Thoracic aorta (tissue), 2 donors: ENCODE measurements around the gene ABCG2. TPM values are rescaled to one million over a fixed set of nuclear protein-coding genes. Genes with fewer than 3 reads are reported as not detected.

Experiments used
- ATAC-seq: fragments of 150-250 bp; one replicate; pipeline ENCODE4 v1.8.0; 2017; ENCODE audit warnings: low read depth; ENCODE audit not compliant: insufficient number of reproducible peaks, low FRiP score
- DNase-seq: peaks from one replicate; pipeline ENCODE4 v3.0.0-alpha.2; 2020; ENCODE audit warnings: low spot score
- H3K27ac ChIP-seq, 2 donors: fragments of 200-600 bp; sonication (generic); 1 replicate in 1 of 2; 2 replicates in 1 of 2; pipeline ENCODE4 v1.5.1; 2016; ENCODE audit warnings: mild to moderate bottlenecking in 2 of 2, moderate library complexity in 2 of 2
- H3K27me3 ChIP-seq: fragments of 200-600 bp; sonication (generic); replicated peaks from 2 replicates; pipeline ENCODE4 v1.6.0; 2016; ENCODE audit warnings: mild to moderate bottlenecking; ENCODE audit not compliant: insufficient read depth
- H3K36me3 ChIP-seq: fragments of 200-600 bp; sonication (generic); one replicate; pipeline ENCODE4 v1.5.1; 2016
- H3K4me1 ChIP-seq, 2 donors: fragments of 200-600 bp; sonication (generic); 1 replicate in 1 of 2; 2 replicates in 1 of 2; pipeline versions ENCODE4 v1.5.1 to v1.6.0; 2016; ENCODE audit warnings: low read depth in 2 of 2, mild to moderate bottlenecking in 1 of 2; ENCODE audit not compliant: control insufficient read depth in 1 of 2
- H3K4me3 ChIP-seq: fragments of 200-600 bp; sonication (generic); 2 replicates; pipeline ENCODE4 v1.5.1; 2016; ENCODE audit warnings: mild to moderate bottlenecking
- H3K9me3 ChIP-seq: fragments of 200-600 bp; sonication (generic); 2 replicates; pipeline ENCODE4 v1.5.1; 2016
- total RNA-seq, 2 donors: library from RNA; depleted of rRNA; stranded (reverse); fragments of >200 nt; gene quantifications; one replicate each; pipeline versions ENCODE4 v1.1.0 to v1.2.3, GENCODE V29; 2016
- TF ChIP-seq, protein P1 (sequence below): fragments of 200-600 bp; sonication (generic); IDR thresholded peaks from one replicate; pipeline ENCODE4 v1.5.1; 2019; ENCODE audit warnings: antibody characterized with exemption

ABCG2 gene
- total RNA-seq, result 1 to 10 TPM; 2.4 to 7.3 TPM

DNA sequence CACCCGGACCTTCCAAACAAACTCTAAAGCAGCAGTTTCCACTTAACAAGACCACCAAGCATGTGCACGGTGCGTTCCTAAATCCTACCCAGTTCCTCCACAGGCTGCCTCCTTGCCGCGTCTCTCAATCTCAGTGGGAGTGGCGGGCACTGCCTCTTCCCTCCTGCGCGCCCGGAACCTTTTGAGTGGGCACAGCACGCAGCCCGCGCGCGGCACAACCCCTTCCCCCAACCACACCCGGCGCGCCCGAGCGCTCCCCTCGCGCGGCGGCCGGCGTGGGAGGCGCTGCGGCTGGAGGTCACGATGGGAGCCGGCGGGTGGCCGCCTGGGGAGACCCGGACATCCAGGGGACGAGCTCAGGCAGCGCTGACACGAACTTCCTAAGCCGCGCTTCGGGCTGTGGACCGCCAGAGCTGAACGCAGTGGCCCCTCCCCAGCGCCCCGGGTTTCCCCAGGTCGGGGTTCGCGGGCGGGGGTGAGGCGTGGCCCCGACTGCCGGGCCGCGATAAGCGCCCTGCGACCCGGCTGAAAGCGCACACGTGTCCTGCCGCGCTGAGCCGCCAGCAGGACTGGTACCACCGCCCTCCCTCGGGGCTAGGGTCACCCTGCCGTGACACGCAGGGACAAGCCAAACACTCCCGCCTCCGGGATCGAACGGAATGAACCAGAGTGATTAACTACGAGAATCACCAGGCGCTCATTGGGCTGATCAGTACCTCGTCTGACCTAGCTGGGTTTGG, at the start of gene ABCG2:
Gene ABCG2 (minus strand): TSS at position 151 of the 740 bp plus-strand sequence. CDS start 18,644 bp downstream, outside the sequence.
- H3K27me3 ChIP-seq, result no peaks in the 10 kb centered on the region
- ATAC-seq (no peak), DNase-seq (no peak)
- no peaks in the 10 kb centered on the region for H3K36me3 ChIP-seq
- H3K27ac ChIP-seq, result no peak within 1 kb of the TSS
- no peaks in the 10 kb centered on the region for H3K9me3 ChIP-seq
- H3K4me1 ChIP-seq, result no peaks in the 10 kb centered on the region
- TF ChIP-seq, protein P1, sequence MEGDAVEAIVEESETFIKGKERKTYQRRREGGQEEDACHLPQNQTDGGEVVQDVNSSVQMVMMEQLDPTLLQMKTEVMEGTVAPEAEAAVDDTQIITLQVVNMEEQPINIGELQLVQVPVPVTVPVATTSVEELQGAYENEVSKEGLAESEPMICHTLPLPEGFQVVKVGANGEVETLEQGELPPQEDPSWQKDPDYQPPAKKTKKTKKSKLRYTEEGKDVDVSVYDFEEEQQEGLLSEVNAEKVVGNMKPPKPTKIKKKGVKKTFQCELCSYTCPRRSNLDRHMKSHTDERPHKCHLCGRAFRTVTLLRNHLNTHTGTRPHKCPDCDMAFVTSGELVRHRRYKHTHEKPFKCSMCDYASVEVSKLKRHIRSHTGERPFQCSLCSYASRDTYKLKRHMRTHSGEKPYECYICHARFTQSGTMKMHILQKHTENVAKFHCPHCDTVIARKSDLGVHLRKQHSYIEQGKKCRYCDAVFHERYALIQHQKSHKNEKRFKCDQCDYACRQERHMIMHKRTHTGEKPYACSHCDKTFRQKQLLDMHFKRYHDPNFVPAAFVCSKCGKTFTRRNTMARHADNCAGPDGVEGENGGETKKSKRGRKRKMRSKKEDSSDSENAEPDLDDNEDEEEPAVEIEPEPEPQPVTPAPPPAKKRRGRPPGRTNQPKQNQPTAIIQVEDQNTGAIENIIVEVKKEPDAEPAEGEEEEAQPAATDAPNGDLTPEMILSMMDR, result no peak
- H3K4me3 ChIP-seq, result peak within 1 kb of the TSS; percentile 80

DNA sequence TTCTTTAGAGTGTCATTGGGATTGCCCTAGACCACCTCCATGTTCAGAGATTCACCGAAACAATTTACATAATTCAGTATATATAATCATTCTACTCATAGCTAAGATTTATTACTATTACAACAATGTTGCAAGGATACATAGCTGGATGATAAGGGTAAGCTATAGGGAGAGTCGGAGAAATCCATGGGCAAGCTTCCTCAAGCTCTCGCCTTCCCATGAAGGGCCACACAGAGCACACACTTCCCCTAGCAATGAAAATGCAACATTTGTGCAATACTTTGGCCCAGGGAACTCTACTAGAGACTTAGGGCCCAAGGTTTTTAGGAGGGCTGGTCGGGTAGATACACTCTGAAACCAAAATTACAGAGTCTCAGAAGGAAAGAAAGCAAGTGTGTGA, 49.7 kb upstream of the ABCG2 start:
- no peak for DNase-seq
- Histone ChIP-seq H3K9me3 (no peaks in the 10 kb centered on the region), H3K4me1 (peaks cover 9 to 11% of the 10 kb centered on the region in 2 donors), H3K27me3 (no peaks in the 10 kb centered on the region), H3K27ac (no peak overlapping the region), H3K36me3 (no peaks in the 10 kb centered on the region), H3K4me3 (no peak overlapping the region)
- ATAC-seq, result no peak
- TF ChIP-seq, protein P1, result no peak

DNA sequence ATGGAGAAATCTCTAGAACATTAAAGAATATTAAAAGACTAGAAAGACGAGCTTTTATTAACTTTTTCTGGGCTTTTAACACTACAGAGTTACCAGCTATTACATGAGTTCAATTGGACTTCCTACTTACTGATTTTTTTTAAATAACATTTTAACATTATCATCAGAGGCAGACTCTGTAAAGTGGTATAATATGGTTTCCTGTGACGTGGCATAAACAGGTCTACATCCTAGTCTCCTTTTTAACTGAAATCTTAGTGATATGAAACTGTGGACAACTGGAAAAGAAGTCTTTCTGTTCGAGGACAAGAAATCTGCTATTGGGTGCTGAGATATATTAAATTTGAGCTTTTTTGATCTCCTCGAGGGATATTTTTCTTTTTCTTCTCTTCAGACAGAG, 48.7 kb upstream of the ABCG2 start:
- TF ChIP-seq, protein P1, result no peak
- no peaks in the 10 kb centered on the region for H3K36me3 ChIP-seq
- no peaks in the 10 kb centered on the region for H3K27me3 ChIP-seq
- H3K4me3 ChIP-seq, result no peak overlapping the region
- DNase-seq (no peak), ATAC-seq (no peak)
- no peaks in the 10 kb centered on the region for H3K9me3 ChIP-seq
- H3K4me1 ChIP-seq, result peaks cover 9 to 11% of the 10 kb centered on the region in 2 donors
- no peak overlapping the region for H3K27ac ChIP-seq

DNA sequence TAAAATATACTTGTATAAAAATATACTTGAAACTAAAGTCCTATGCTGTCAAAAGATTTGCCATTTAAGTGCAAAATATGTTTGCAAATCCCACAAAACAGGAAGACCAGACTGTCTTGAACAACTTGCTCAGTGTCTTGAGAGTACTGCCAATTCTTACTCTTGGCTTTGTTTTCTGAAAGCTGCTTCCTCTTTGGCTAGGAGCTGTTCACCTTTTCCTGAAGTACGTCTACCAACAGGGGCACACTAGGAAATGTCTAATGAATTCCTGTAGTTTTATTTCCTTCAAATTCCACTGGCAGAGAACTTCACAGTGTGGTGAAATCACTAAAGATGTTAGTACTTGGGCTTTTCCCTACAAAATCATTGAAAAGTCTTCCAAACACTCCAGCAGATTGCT, 46.4 kb upstream of the ABCG2 start:
- no peaks in the 10 kb centered on the region for H3K36me3 ChIP-seq
- DNase-seq, result no peak
- ATAC-seq, result no peak

DNA sequence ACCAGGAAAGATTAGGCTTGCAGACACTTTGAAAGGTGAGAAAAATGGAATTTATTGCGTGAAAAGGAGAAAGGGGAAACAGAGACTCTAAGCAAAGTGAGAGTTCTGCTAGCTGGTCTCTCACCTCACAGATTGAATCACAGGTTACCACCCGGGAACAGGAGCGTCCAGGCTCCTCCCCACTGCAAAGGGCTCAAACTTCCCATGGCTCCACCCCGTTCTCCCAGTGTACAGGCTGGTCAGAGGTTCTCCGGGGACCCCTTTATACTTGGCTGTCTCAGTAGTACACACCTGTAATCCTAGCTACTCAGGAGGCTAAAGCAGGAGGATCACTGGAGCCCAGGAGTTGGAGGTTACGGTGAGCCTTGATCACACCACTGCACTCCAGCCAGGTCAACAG, 44.0 kb upstream of the ABCG2 start:
- Histone ChIP-seq H3K4me1 (peaks cover 9 to 11% of the 10 kb centered on the region in 2 donors), H3K27me3 (no peaks in the 10 kb centered on the region), H3K27ac (no peak overlapping the region), H3K4me3 (no peak overlapping the region), H3K36me3 (no peaks in the 10 kb centered on the region), H3K9me3 (no peaks in the 10 kb centered on the region)
- TF ChIP-seq, protein P1, result no peak
- DNase-seq (no peak), ATAC-seq (no peak)

More for the DNA sequence above, 46.4 kb upstream of the ABCG2 start:
- no peak overlapping the region for H3K27ac ChIP-seq
- peaks cover 9 to 11% of the 10 kb centered on the region in 2 donors for H3K4me1 ChIP-seq
- H3K9me3 ChIP-seq, result no peaks in the 10 kb centered on the region
- TF ChIP-seq, protein P1, result no peak
- H3K4me3 ChIP-seq, result no peak overlapping the region
- no peaks in the 10 kb centered on the region for H3K27me3 ChIP-seq
